ENCODE measurements around the gene ADCY7.

The ADCY7 gene

GRCh38 chr16:50266337-50267091, at the start of gene ADCY7:
Gene ADCY7, plus strand, starts transcription at chr16:50266551. Its CDS starts 21,629 bp downstream, at chr16:50288180.
- TF ChIP-seq CTCF (IDR thresholded peaks at IDR 0.05; ENCODE audit: low read depth, low read length), result no peak

GRCh38 chr16:50219402-50219975, 46.9 kb upstream of the ADCY7 start:
- no peak for TF ChIP-seq CTCF (IDR thresholded peaks at IDR 0.05; ENCODE audit: low read depth, low read length)

More at GRCh38 chr16:50266337-50267091, at the start of gene ADCY7:
- peak; percentile 49 for DNase-seq (ENCODE audit: extremely low read depth, low read depth)

GRCh38 chr16:50224286-50224685, 42.1 kb upstream of the ADCY7 start:
- no peak for DNase-seq (ENCODE audit: extremely low read depth, low read depth)

More at GRCh38 chr16:50219402-50219975, 46.9 kb upstream of the ADCY7 start:
- DNase-seq (ENCODE audit: extremely low read depth, low read depth), result no peak

GRCh38 chr16:50227120-50227519, 39.2 kb upstream of the ADCY7 start:
- DNase-seq (ENCODE audit: extremely low read depth, low read depth), result no peak
- no peak for TF ChIP-seq CTCF (IDR thresholded peaks at IDR 0.05; ENCODE audit: low read depth, low read length)

More at GRCh38 chr16:50224286-50224685, 42.1 kb upstream of the ADCY7 start:
- no peak for TF ChIP-seq CTCF (IDR thresholded peaks at IDR 0.05; ENCODE audit: low read depth, low read length)

GRCh38 chr16:50227665-50228064, 38.7 kb upstream of the ADCY7 start:
- DNase-seq (ENCODE audit: extremely low read depth, low read depth), result no peak
- TF ChIP-seq CTCF (IDR thresholded peaks at IDR 0.05; ENCODE audit: low read depth, low read length), result no peak

- no peak for DNase-seq (ENCODE audit: extremely low read depth, low read depth)
- TF ChIP-seq CTCF (IDR thresholded peaks at IDR 0.05; ENCODE audit: low read depth, low read length), result no peak
Measured at GRCh38 chr16:50228364-50228868, 37.9 kb upstream of the ADCY7 start.

- no peak for DNase-seq (ENCODE audit: extremely low read depth, low read depth)
- TF ChIP-seq CTCF (IDR thresholded peaks at IDR 0.05; ENCODE audit: low read depth, low read length), result no peak
Measured at GRCh38 chr16:50229149-50229726, 37.1 kb upstream of the ADCY7 start.

Data from AG09319 (cell line).